K562 (cell line): Measurements from ENCODE around the gene C1orf167. TPM values are rescaled to one million over a fixed set of nuclear protein-coding genes. Genes with fewer than 3 reads are reported as not detected.

Source experiments
- ATF7 ChIP-seq: fragments of 450-650 bp; IDR thresholded peaks from 2 replicates; pipeline ENCODE4 v1.7.1; 2014; ENCODE audit warnings: mild to moderate bottlenecking, moderate library complexity
- CBX3 ChIP-seq, 2 experiments: IDR thresholded peaks; 1 replicate in 1 of 2; 2 replicates in 1 of 2; pipeline ENCODE4 v1.6.1; 2012; ENCODE audit warnings: inconsistent platforms in 2 of 2, low read length in 2 of 2, borderline replicate concordance in 1 of 2, control low read depth in 1 of 2
- CREB3L1 ChIP-seq: fragments of 450-650 bp; IDR thresholded peaks from 2 replicates; pipeline ENCODE4 v1.6.1; 2014; ENCODE audit warnings: low read depth, mild to moderate bottlenecking, moderate library complexity, borderline replicate concordance
- ETV6 ChIP-seq, 3 experiments: fragments of 150-350 bp in 1 of 3; sonication (generic) in 1 of 3; formaldehyde crosslinking in 1 of 3; IDR thresholded peaks; 2 replicates each; pipeline versions ENCODE4 v1.6.1 to v1.8.0; 2014 to 2022; ENCODE audit warnings: borderline replicate concordance in 2 of 3, low read depth in 2 of 3, antibody characterized with exemption in 1 of 3, low read length in 1 of 3, mild to moderate bottlenecking in 1 of 3, missing genetic modification reagents in 1 of 3
- GABPB1 ChIP-seq: sonication (generic); formaldehyde crosslinking; IDR thresholded peaks from 2 replicates; pipeline ENCODE4 v1.8.0; 2022; ENCODE audit warnings: mild to moderate bottlenecking, missing genetic modification reagents
- GATAD2A ChIP-seq: fragments of 450-650 bp; IDR thresholded peaks from 2 replicates; pipeline ENCODE4 v1.6.1; 2017
- L3MBTL2 ChIP-seq: fragments of 450-650 bp; IDR thresholded peaks from 2 replicates; pipeline ENCODE4 v1.6.1; 2016; ENCODE audit warnings: mild to moderate bottlenecking, moderate library complexity
- MNT ChIP-seq, 2 experiments: fragments of 450-650 bp; conservative IDR thresholded peaks; 2 replicates each; pipeline ENCODE4 v1.6.1; 2017; ENCODE audit warnings: mild to moderate bottlenecking in 2 of 2, moderate library complexity in 2 of 2
- NONO ChIP-seq, 2 experiments: fragments of 200-400 bp in 1 of 2; fragments of 450-650 bp in 1 of 2; formaldehyde crosslinking in 1 of 2; IDR thresholded peaks; 2 replicates each; pipeline ENCODE4 v1.6.1; 2017; ENCODE audit warnings: low read depth in 2 of 2, mild to moderate bottlenecking in 2 of 2, moderate library complexity in 2 of 2, low read length in 1 of 2
- PCBP1 ChIP-seq: fragments of 200-400 bp; formaldehyde crosslinking; IDR thresholded peaks from 2 replicates; pipeline ENCODE4 v1.6.1; 2018; ENCODE audit warnings: mild to moderate bottlenecking, low read depth, low read length; ENCODE audit not compliant: poor library complexity, severe bottlenecking
- SAFB ChIP-seq: fragments of 200-400 bp; formaldehyde crosslinking; IDR thresholded peaks from 2 replicates; pipeline ENCODE4 v1.6.1; 2017; ENCODE audit warnings: low read depth, low read length, borderline replicate concordance
- SLC30A9 ChIP-seq: fragments of 250-450 bp; sonication (Bioruptor Pico); IDR thresholded peaks from 2 replicates; pipeline ENCODE4 v1.8.0; 2022; ENCODE audit warnings: mild to moderate bottlenecking, moderate library complexity
- SMAD4 ChIP-seq: fragments of 250-450 bp; sonication (Bioruptor Pico); conservative IDR thresholded peaks from 2 replicates; pipeline ENCODE4 v1.8.0; 2021; ENCODE audit warnings: inconsistent platforms, mild to moderate bottlenecking, moderate library complexity
- UBTF ChIP-seq, 2 experiments: IDR thresholded peaks; 2 replicates each; pipeline ENCODE4 v1.6.1; 2012; ENCODE audit warnings: improper control_type of control experiment in 2 of 2, low read depth in 2 of 2, low read length in 2 of 2, borderline replicate concordance in 1 of 2
- ZNF232 ChIP-seq: sonication (generic); formaldehyde crosslinking; IDR thresholded peaks from 2 replicates; pipeline ENCODE4 v1.8.0; 2022; ENCODE audit warnings: mild to moderate bottlenecking, missing genetic modification reagents
- ZNF253 ChIP-seq: fragments of 250-450 bp; sonication (Bioruptor Pico); conservative IDR thresholded peaks from 2 replicates; pipeline ENCODE4 v1.6.1; 2021; ENCODE audit warnings: mild to moderate bottlenecking
- ZNF324 ChIP-seq: fragments of 250-450 bp; sonication (Bioruptor Pico); IDR thresholded peaks from 2 replicates; pipeline ENCODE4 v1.4.0; 2020; ENCODE audit warnings: mild to moderate bottlenecking
- polyA plus RNA-seq, 8 experiments: library from polyadenylated mRNA; depleted of rRNA in 4 of 8; stranded (reverse) in 5 of 8; unstranded in 3 of 8; fragments of >200 nt; fragmentation: Nextera tagmentation in 2 of 8; fragmentation: Illumina TruSeq in 1 of 8; extraction: Ambion mirVana in 2 of 8; extraction: Trizol in 1 of 8; gene quantifications; 2 replicates each; pipeline versions ENCODE4 v1.2.1 to v1.2.3, GENCODE V29; 2011 to 2014; ENCODE audit warnings: inconsistent platforms in 1 of 8, missing spikeins in 1 of 8
- total RNA-seq, 7 experiments: library from RNA; depleted of rRNA in 6 of 7; stranded (reverse); fragments of >200 nt in 6 of 7; fragmentation: Illumina TruSeq in 2 of 7; extraction: Trizol in 2 of 7; gene quantifications; 2 replicates each; pipeline versions ENCODE4 v1.2.1 to v1.2.3, GENCODE V29; 2011 to 2021; ENCODE audit warnings: low replicate concordance in 1 of 7
- TF ChIP-seq, protein P1 (sequence below), 3 experiments: fragments of 200-800 bp in 1 of 3; sonication (Bioruptor generic) in 1 of 3; sonication (generic) in 1 of 3; formaldehyde crosslinking in 1 of 3; IDR thresholded peaks; 2 replicates each; pipeline versions ENCODE4 v1.6.1 to v1.8.0; 2016 to 2022; ENCODE audit warnings: mild to moderate bottlenecking in 2 of 3, missing compliant biosample characterization in 2 of 3, missing genetic modification characterization in 2 of 3, missing genetic modification reagents in 1 of 3

Gene C1orf167
- total and polyA plus RNA-seq, 9 of the 15 experiments (the other 6 are each of a cell fraction or from before 2014, with no cell fraction given), result 0.22 to 0.86 (median 0.31) TPM; not detected in 2

DNA sequence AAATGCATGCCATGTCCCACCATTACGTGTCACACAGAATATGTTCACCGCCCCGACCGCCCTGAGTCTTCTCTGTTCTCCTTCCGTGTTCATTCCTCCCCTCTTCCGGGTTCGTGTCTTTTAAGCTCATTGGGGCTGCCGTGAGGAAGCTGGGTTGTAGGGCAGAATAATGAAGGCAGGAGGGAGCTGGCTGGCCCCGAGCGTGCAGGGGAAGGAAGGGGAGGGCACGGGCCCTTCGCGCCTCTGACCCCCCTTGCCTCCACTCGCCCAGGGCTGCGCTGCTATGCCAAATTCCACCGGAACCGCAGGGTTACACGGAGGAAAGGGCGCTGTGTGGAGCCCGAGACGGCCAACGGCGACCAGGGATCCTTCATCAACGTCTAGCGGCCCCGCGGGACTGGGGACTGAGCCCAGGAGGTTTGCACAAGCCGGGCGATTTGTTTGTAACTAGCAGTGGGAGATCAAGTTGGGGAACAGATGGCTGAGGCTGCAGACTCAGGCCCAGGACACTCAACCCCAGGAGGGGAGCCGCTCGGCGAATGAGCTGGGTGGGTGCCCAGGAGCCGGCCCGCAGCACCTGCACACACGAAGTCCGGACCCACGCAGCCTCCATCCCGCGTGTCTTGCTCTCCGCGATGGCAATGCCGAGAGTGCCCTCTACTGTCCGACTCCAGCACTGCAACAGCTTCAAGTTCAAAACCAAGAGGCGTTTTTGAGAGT is 42.5 kb upstream of the C1orf167 start (continued):
- TF ChIP-seq, protein P1, sequence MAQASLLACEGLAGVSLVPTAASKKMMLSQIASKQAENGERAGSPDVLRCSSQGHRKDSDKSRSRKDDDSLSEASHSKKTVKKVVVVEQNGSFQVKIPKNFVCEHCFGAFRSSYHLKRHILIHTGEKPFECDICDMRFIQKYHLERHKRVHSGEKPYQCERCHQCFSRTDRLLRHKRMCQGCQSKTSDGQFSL (CRISPR knock-in tag; IDR thresholded peaks at IDR 0.05), result peak; percentile 17; the same call in 1 of the 2 replicates
- TF ChIP-seq, protein P1 (tag; IDR thresholded peaks at IDR 0.05), result no peak
- TF ChIP-seq CREB3L1, result 0 out of 2 replicates have a peak, but pooled peaks have one; percentile 29
- TF ChIP-seq ZNF232 (CRISPR knock-in tag), result peak; percentile 70; the same call in 1 of the 2 replicates
- TF ChIP-seq MNT (conservative IDR thresholded peaks at IDR 0.05), result peak in 1 of 2 experiments; percentile 58; a peak in 1 of 4 replicates
- TF ChIP-seq SLC30A9 (CRISPR knock-in tag), result no peak
- TF ChIP-seq ZNF253, result no peak
- no peak for TF ChIP-seq ZNF324 (CRISPR knock-in tag)
- peak in 1 of 2 experiments; percentile 48; a peak in 1 of 4 replicates for TF ChIP-seq UBTF (IDR thresholded peaks at IDR 0.05; ENCODE audit: borderline replicate concordance in 1 of 2, low read depth in 2 of 2, low read length in 2 of 2)
- peak; percentile 77 for TF ChIP-seq GATAD2A
- TF ChIP-seq ATF7, result peak; percentile 43; the same call in 1 of the 2 replicates
- peak; percentile 97 for TF ChIP-seq L3MBTL2
- peak in 1 of 2 experiments; percentile 33; a peak in 1 of 4 replicates for TF ChIP-seq NONO (IDR thresholded peaks at IDR 0.05; ENCODE audit: low read depth in 2 of 2, low read length in 1 of 2)
- TF ChIP-seq PCBP1, result peak; percentile 43
- TF ChIP-seq CBX3 (IDR thresholded peaks at IDR 0.05; ENCODE audit: borderline replicate concordance in 1 of 2, low read length in 2 of 2), result peak in 1 of 2 experiments; percentile 60; a peak in 1 of 3 replicates
- peak; percentile 94 for TF ChIP-seq SAFB
- peak; percentile 71 for TF ChIP-seq GABPB1 (CRISPR knock-in tag)
- TF ChIP-seq SMAD4 (CRISPR knock-in tag), result 0 out of 2 replicates have a peak, but pooled peaks have one; percentile 17
- no peak for TF ChIP-seq ETV6 (IDR thresholded peaks at IDR 0.05; ENCODE audit: borderline replicate concordance in 1 of 2, low read depth in 2 of 2, low read length in 1 of 2)
- 0 out of 2 replicates have a peak, but pooled peaks have one; percentile 23 for TF ChIP-seq ETV6 (CRISPR knock-in tag; IDR thresholded peaks at IDR 0.05; ENCODE audit: borderline replicate concordance)
